ENCODE results near the gene PNMA6F.
"Not testable (repeated sequence)": the region's sequence is repeated elsewhere in the genome, so short reads cannot be mapped to it uniquely, and the experiment has no call there.

PNMA6F gene

GRCh38 chrX:153301746-153302145, 19.8 kb downstream of the PNMA6F start:
- no peak for DNase-seq

- no peak for DNase-seq
Measured at GRCh38 chrX:153299855-153300254, 21.7 kb downstream of the PNMA6F start.

GRCh38 chrX:153297376-153297775, 24.2 kb downstream of the PNMA6F start:
- no peak for DNase-seq

GRCh38 chrX:153293485-153294071, 28.0 kb downstream of the PNMA6F start:
- not testable (repeated sequence) for DNase-seq

GRCh38 chrX:153288807-153289206, 32.8 kb downstream of the PNMA6F start:
- DNase-seq = not testable (repeated sequence)

GRCh38 chrX:153285678-153286077, 35.9 kb downstream of the PNMA6F start:
- not testable (repeated sequence) for DNase-seq

GRCh38 chrX:153283982-153284381, 37.6 kb downstream of the PNMA6F start:
- not testable (repeated sequence) for DNase-seq

- DNase-seq = not testable (repeated sequence)
Measured at GRCh38 chrX:153281784-153282183, 39.8 kb downstream of the PNMA6F start.

- not testable (repeated sequence) for DNase-seq
Measured at GRCh38 chrX:153279304-153279703, 42.3 kb downstream of the PNMA6F start.

GRCh38 chrX:153276049-153276448, 45.5 kb downstream of the PNMA6F start:
- not testable (repeated sequence) for DNase-seq

GRCh38 chrX:153275418-153275817, 46.1 kb downstream of the PNMA6F start:
- DNase-seq = not testable (repeated sequence)

- DNase-seq = not testable (repeated sequence)
Measured at GRCh38 chrX:153272584-153272983, 49.0 kb downstream of the PNMA6F start.

- not testable (repeated sequence) for DNase-seq
Measured at GRCh38 chrX:153272070-153272469, 49.5 kb downstream of the PNMA6F start.
